T-cell (primary cell): ENCODE results near the gene TPRX2. TPM values are rescaled to one million over a fixed set of nuclear protein-coding genes. Genes with fewer than 3 reads are reported as not detected.
"Not testable (repeated sequence)": the region's sequence is repeated elsewhere in the genome, so short reads cannot be mapped to it uniquely, and the experiment has no call there.

Experiments used
- ATAC-seq, 4 experiments: fragments of 200-7000 bp in 3 of 4; fragments of 150-1000 bp in 1 of 4; cut with Tn5 transposase; replicated peaks in 1 of 4; 1 replicate in 3 of 4; 2 replicates in 1 of 4; pipeline ENCODE4 v1.10.0; 2021; ENCODE audit warnings: moderate library complexity in 3 of 4, mild to moderate bottlenecking in 2 of 4, moderate number of reproducible peaks in 1 of 4
- CTCF ChIA-PET, 2 donors: fragments of 300-600 bp; sonication (Branson Sonifier 250); formaldehyde crosslinking; loops; one replicate each; lab custom pipeline; 2022; ENCODE audit warnings: antibody characterized with exemption in 2 of 2; lab: Charles Lee
- POLR2A ChIA-PET, 2 donors: fragments of 300-600 bp; sonication (Branson Sonifier 250); formaldehyde crosslinking; loops; one replicate each; lab custom pipeline; 2022; ENCODE audit warnings: antibody characterized with exemption in 2 of 2; lab: Charles Lee
- DNase-seq, 35 experiments: peaks; one replicate each; pipeline versions ENCODE4 v3.0.0 to v3.0.0-alpha.2; 2013 to 2023
- H3K27ac ChIP-seq: one replicate; pipeline ENCODE4 v1.5.1; 2013; ENCODE audit warnings: low read length
- H3K27me3 ChIP-seq, 2 experiments: replicated peaks in 1 of 2; 1 replicate in 1 of 2; 2 replicates in 1 of 2; pipeline versions ENCODE4 v1.6.1 to v1.7.0; 2013; ENCODE audit warnings: low read length in 1 of 2, mixed read lengths in 1 of 2; ENCODE audit not compliant: control insufficient read depth in 2 of 2, insufficient read depth in 2 of 2; ENCODE audit errors: extremely low read depth in 1 of 2
- H3K36me3 ChIP-seq, 2 donors: 1 replicate in 1 of 2; 2 replicates in 1 of 2; pipeline versions ENCODE4 v1.6.1 to v1.7.0; 2013; ENCODE audit warnings: low read length in 1 of 2; ENCODE audit not compliant: control insufficient read depth in 2 of 2, insufficient read depth in 1 of 2; ENCODE audit errors: extremely low read depth in 1 of 2
- H3K4me1 ChIP-seq, 2 experiments: 1 replicate in 1 of 2; 2 replicates in 1 of 2; pipeline versions ENCODE4 v1.6.1 to v1.7.0; 2013; ENCODE audit warnings: low read length in 2 of 2, mixed read lengths in 1 of 2; ENCODE audit not compliant: insufficient read depth in 2 of 2, control insufficient read depth in 1 of 2; ENCODE audit errors: extremely low read depth in 1 of 2
- H3K4me3 ChIP-seq, 2 donors: 1 replicate in 1 of 2; 2 replicates in 1 of 2; pipeline versions ENCODE4 v1.5.1 to v1.7.0; 2013; ENCODE audit warnings: mild to moderate bottlenecking in 2 of 2, low read length in 1 of 2, moderate library complexity in 1 of 2; ENCODE audit not compliant: control insufficient read depth in 1 of 2; ENCODE audit errors: extremely low read depth in 1 of 2
- H3K9me3 ChIP-seq: 2 replicates; pipeline ENCODE4 v1.7.0; 2013
- H3K27ac Mint-ChIP-seq, 2 donors: one replicate each; pipeline ENCODE4 v1.8.0; 2020 to 2021; ENCODE audit warnings: mild to moderate bottlenecking in 2 of 2, mixed read lengths in 2 of 2
- H3K27me3 Mint-ChIP-seq, 2 donors: one replicate each; pipeline ENCODE4 v1.8.0; 2021 to 2022; ENCODE audit warnings: mixed read lengths in 2 of 2
- H3K36me3 Mint-ChIP-seq: one replicate; pipeline ENCODE4 v1.8.0; 2021; ENCODE audit warnings: mixed read lengths
- H3K4me1 Mint-ChIP-seq, 3 donors: one replicate each; pipeline ENCODE4 v1.8.0; 2020 to 2022; ENCODE audit warnings: mixed read lengths in 3 of 3, mild to moderate bottlenecking in 1 of 3
- H3K4me3 Mint-ChIP-seq, 3 donors: one replicate each; pipeline ENCODE4 v1.8.0; 2020 to 2022; ENCODE audit warnings: mild to moderate bottlenecking in 3 of 3, mixed read lengths in 3 of 3, moderate library complexity in 3 of 3
- H3K9me3 Mint-ChIP-seq, 3 donors: one replicate each; pipeline ENCODE4 v1.8.0; 2020 to 2022; ENCODE audit warnings: mixed read lengths in 3 of 3
- WGBS: methylation state at CpG from one replicate; pipeline ENCODE4 v1.1.5; 2013; ENCODE audit warnings: missing lambda C conversion rate; ENCODE audit not compliant: insufficient coverage; 5-methylcytosine and 5-hydroxymethylcytosine counted together
- total RNA-seq, 35 experiments: library from RNA in 6 of 35; stranded (reverse) in 6 of 35; fragments of 120-200 nt in 1 of 35; gene quantifications; one replicate each; pipeline versions ENCODE4 v1.2.1 to v1.2.4 and lab custom pipeline; 2013 to 2026

TPRX2 gene, protein sequence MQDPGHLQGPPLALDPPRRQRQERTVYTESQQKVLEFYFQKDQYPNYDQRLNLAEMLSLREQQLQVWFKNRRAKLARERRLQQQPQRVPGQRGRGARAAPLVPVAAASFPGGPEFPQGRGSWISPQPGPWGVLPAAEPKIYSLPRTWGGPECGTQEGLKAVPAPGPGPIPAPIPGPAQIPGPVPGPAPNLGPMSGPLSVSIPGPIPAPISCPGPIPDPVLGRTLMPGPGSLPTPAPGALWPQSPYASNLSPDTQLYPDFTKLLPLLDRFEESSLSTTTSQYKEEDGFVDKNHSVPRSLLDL
- not detected for total RNA-seq
- not detected for total RNA-seq (2013)
- total RNA-seq (lab: John Stamatoyannopoulos, UW), result 0 to 0.06 (median 0) reads per million in 29 experiments

DNA sequence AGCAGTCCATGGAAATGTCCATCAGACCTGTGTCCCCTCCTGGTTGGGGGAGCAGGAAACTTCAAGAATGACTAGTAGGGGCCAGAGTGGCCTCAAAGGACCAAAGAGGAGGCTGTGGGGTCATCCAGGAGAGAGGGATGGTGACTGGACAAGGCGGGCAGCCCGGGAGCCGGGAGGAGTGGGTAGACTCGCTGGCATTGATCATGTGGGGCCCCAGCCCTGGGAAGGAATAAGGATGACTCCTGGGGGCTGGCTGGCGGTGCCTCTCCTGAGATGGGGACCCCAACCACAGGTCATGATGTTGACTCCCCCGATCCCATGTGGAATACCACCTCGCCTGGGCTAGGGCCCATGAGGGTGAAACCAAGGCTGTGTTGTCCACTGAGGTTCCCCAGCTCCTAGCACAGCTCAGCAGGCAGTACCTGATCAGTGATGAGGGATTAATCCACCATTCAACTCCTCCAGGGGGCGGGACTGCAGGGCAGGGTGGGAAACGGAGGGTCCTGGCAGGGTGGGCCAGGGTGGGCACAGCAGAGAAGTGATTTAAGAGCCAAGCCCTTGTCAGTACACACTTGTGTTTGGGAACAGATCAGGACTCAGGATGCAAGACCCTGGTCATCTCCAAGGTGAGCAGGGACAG lies at the start of gene TPRX2:
Gene TPRX2 (plus strand): TSS at position 590 of the 640 bp plus-strand sequence. CDS start 12 bp downstream, at position 602.
- DNase-seq, H3K36me3 ChIP-seq, H3K4me3 ChIP-seq, H3K27ac Mint-ChIP-seq, H3K4me1 ChIP-seq, H3K27ac ChIP-seq, H3K36me3 Mint-ChIP-seq, H3K9me3 Mint-ChIP-seq, H3K9me3 ChIP-seq, POLR2A ChIA-PET, H3K4me3 Mint-ChIP-seq, ATAC-seq: not testable (repeated sequence)
- CTCF ChIA-PET, result interaction anchor here in 1 of 2 donors (0.6 kb wide), 1 partner anchor 1020 kb away, joined by 3 read pairs; no protein-coding TSS in a partner anchor
- H3K27me3 ChIP-seq, result peaks cover 0 to 40% of the 10 kb centered on the region in 2 experiments
- WGBS, result 81% methylated on average over 4 of the region's 9 CpGs
- Mint-ChIP-seq H3K27me3 (peaks cover 16 to 28% of the 10 kb centered on the region in 2 donors), H3K4me1 (peaks cover 8 to 19% (median 10%) of the 10 kb centered on the region in 3 donors)

DNA sequence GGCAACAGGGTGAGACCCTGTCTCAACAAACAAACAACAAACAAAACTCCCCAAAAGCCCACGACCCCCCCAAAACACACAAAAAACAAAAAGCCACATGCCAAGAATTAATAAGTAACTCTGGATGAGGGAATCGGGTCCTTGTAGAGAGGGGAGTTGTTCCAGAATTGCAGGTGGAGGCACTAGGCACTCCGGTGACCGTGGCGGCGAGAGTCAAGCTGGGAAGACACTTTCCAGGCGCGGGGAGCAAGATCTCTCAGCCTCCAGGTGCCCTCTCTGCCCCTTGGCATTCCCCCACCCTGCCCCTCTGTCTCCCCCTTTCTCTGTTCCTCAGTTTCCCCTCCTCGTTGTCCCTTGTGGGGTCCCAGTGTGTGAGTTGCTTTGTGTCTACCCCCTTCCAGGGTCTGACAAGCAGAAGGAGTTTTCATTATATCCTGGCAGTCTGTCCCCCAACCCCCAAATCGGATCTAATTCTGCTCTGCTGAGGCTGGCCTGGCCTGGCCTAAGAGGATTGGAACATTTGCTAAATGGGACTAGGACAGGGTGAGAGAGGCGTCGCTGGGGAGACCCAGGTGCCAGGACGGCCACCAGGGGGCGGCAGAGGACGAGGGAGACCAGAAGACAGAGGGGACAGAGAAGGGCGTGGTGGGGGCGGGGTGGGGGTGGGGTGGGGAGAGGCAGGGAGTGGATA lies 45.6 kb upstream of the TPRX2 start:
- Histone ChIP-seq H3K4me1 (peaks cover 0 to 2% of the 10 kb centered on the region in 2 experiments), H3K4me3 (no peak overlapping the region), H3K27me3 (peaks cover 0 to 19% of the 10 kb centered on the region in 2 experiments), H3K27ac (no peak overlapping the region), H3K36me3 (no peaks in the 10 kb centered on the region), H3K9me3 (no peaks in the 10 kb centered on the region)
- ATAC-seq (peak; percentile 54 to 74 (median 67)), DNase-seq (peak; percentile 36 to 80 (median 63))
- CTCF ChIA-PET, result interaction anchor here in 1 of 2 donors (0.6 kb wide), 1 partner anchor 53 kb away, joined by 3 read pairs; no protein-coding TSS in a partner anchor
- Mint-ChIP-seq H3K36me3 (no peaks in the 10 kb centered on the region), H3K9me3 (no peaks in the 10 kb centered on the region), H3K4me3 (no peak overlapping the region), H3K4me1 (no peaks in the 10 kb centered on the region), H3K27me3 (peaks cover 12 to 17% of the 10 kb centered on the region in 2 donors), H3K27ac (no peak overlapping the region)
- POLR2A ChIA-PET, result no interaction called here
- WGBS, result 50% methylated on average over 2 of the region's 17 CpGs

DNA sequence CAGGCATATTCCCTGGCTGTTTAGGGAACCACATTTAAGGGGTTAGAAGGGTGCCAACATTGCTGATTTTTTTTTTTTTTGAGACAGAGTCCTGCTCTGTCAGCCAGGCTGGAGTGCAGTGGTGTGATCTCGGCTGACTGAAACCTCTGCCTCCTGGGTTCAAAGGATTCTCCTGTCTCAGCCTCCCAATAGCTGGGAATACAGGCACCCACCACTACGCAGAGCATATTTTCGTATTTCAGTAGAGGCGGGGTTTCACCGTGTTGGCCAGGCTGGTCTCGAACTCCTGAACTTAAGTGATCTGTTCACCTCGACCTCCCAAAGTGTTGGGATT lies 45.1 kb upstream of the TPRX2 start:
- H3K9me3 ChIP-seq, result no peaks in the 10 kb centered on the region
- Mint-ChIP-seq H3K4me1 (no peaks in the 10 kb centered on the region), H3K27me3 (peaks cover 17 to 22% of the 10 kb centered on the region in 2 donors), H3K4me3 (no peak overlapping the region), H3K27ac (no peak overlapping the region), H3K36me3 (no peaks in the 10 kb centered on the region), H3K9me3 (no peaks in the 10 kb centered on the region)
- H3K36me3 ChIP-seq, result no peaks in the 10 kb centered on the region
- ChIA-PET CTCF (no interaction called here), POLR2A (no interaction called here)
- H3K4me3 ChIP-seq, result no peak overlapping the region
- WGBS, result 82% methylated on average over 3 of the region's 7 CpGs
- H3K27me3 ChIP-seq, result peaks cover 0 to 19% of the 10 kb centered on the region in 2 experiments
- H3K4me1 ChIP-seq, result peaks cover 0 to 2% of the 10 kb centered on the region in 2 experiments
- H3K27ac ChIP-seq, result no peak overlapping the region
- ATAC-seq, result no peak
- DNase-seq, result no peak

DNA sequence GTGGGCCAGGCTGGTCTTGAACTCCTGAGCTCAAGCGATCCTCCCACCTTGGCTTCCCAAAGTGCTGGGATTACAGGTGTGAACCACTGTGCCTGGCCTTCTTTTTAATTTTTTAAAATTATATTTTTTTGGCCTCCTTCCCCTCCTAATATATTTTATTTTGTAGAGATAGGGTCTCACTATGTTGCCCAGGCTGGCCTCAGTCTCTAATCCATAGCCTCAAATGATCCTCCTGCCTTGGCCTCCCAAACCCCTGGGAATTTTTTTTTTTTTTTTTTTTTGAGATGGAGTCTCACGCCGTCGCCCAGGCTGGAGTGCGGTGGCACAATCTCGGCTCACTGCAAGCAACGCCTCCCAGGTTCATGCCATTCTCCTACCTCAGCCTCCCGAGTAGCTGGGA lies 42.8 kb upstream of the TPRX2 start:
- DNase-seq, H3K27ac ChIP-seq, H3K9me3 Mint-ChIP-seq, CTCF ChIA-PET, H3K9me3 ChIP-seq, POLR2A ChIA-PET, H3K4me3 Mint-ChIP-seq, ATAC-seq, H3K4me3 ChIP-seq, H3K27ac Mint-ChIP-seq, H3K36me3 ChIP-seq, H3K4me1 Mint-ChIP-seq, H3K4me1 ChIP-seq, H3K36me3 Mint-ChIP-seq: not testable (repeated sequence)
- H3K27me3 Mint-ChIP-seq, result peaks cover 34 to 40% of the 10 kb centered on the region in 2 donors
- no CpG with 5 or more reads among the region's 8 CpGs for WGBS
- H3K27me3 ChIP-seq, result peaks cover 3 to 35% of the 10 kb centered on the region in 2 experiments

DNA sequence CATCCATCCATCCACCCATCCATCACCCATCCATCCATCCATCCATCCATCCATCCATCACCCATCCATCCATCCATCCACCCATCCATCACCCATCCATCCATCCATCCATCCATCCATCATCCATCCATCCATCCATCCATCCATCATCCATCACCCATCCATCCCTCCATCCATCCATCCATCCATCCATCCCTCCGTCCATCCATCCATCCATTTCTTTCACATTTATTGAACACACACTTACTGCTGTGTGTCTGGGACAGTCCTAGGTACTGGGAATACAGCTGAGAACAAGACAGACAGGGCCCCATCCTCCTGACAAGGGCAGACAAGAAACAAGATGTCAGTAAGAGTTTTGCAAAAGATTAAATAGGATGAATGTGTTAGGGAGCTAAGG lies 40.8 kb upstream of the TPRX2 start:
- H3K27ac Mint-ChIP-seq, POLR2A ChIA-PET, H3K36me3 ChIP-seq, ATAC-seq, H3K36me3 Mint-ChIP-seq, H3K4me3 Mint-ChIP-seq, H3K9me3 Mint-ChIP-seq, H3K4me1 ChIP-seq, H3K4me1 Mint-ChIP-seq, H3K27ac ChIP-seq, DNase-seq, H3K4me3 ChIP-seq, H3K9me3 ChIP-seq: not testable (repeated sequence)
- H3K27me3 ChIP-seq, result peaks cover 3 to 51% of the 10 kb centered on the region in 2 experiments
- CTCF ChIA-PET, result interaction anchor here in 1 of 2 donors (0.5 kb wide), 1 partner anchor 51 kb away, joined by 3 read pairs; no protein-coding TSS in a partner anchor
- H3K27me3 Mint-ChIP-seq, result peaks cover 48% of the 10 kb centered on the region in 2 donors
- WGBS, result 100% methylated on average over 1 of the region's 1 CpG

DNA sequence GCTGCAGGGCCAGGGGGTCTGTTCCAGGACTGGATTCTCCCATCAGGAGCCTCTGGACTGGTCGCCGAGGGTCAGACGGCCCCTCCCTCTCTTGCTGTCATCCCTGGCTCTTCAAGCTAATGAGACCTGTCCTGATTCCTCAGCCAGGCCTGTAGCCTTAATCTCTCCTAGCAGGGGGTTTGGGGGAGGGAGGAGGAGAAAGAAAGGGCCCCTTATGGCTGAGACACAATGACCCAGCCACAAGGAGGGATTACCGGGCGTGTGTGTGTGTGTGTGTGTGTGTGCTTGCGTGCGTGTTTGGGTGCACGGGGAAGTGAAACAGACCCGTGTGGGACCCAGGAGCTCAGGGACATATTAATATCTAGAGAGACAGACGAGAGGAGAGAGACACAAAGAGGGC lies 39.2 kb upstream of the TPRX2 start:
- Mint-ChIP-seq H3K27me3 (peaks cover 44 to 47% of the 10 kb centered on the region in 2 donors), H3K4me3 (no peak overlapping the region), H3K27ac (no peak overlapping the region), H3K36me3 (no peaks in the 10 kb centered on the region), H3K9me3 (no peaks in the 10 kb centered on the region), H3K4me1 (peaks cover 0 to 4% (median 0%) of the 10 kb centered on the region in 3 donors)
- peaks cover 3 to 52% of the 10 kb centered on the region in 2 experiments for H3K27me3 ChIP-seq
- no peak overlapping the region for H3K4me3 ChIP-seq
- H3K36me3 ChIP-seq, result no peaks in the 10 kb centered on the region
- DNase-seq (no peak), ATAC-seq (no peak)
- no peaks in the 10 kb centered on the region for H3K9me3 ChIP-seq
- POLR2A ChIA-PET, result no interaction called here
- CTCF ChIA-PET, result no interaction called here
- H3K27ac ChIP-seq, result no peak overlapping the region
- no peaks in the 10 kb centered on the region for H3K4me1 ChIP-seq
- 16% methylated on average over 5 of the region's 10 CpGs for WGBS
